Measurements from ENCODE around the gene YWHAQ.
A peak's percentile ranks its signal among the peaks of the same experiment; 100 is the strongest.

YWHAQ gene

GRCh38 chr2:9630736-9631552, at the start of gene YWHAQ:
YWHAQ (minus strand) TSS chr2:9630997; CDS start chr2:9630452, 545 bp downstream.
- peak; percentile 97 for DNase-seq (ENCODE audit: low read depth)

GRCh38 chr2:9680082-9680481, 49.3 kb upstream of the YWHAQ start:
- no peak for DNase-seq (ENCODE audit: low read depth)

GRCh38 chr2:9679218-9679617, 48.4 kb upstream of the YWHAQ start:
- no peak for DNase-seq (ENCODE audit: low read depth)

- DNase-seq (ENCODE audit: low read depth): no peak
Observed at GRCh38 chr2:9678544-9678943, 47.7 kb upstream of the YWHAQ start.

GRCh38 chr2:9675415-9676351, 44.9 kb upstream of the YWHAQ start:
- DNase-seq (ENCODE audit: low read depth): no peak

- no peak for DNase-seq (ENCODE audit: low read depth)
Observed at GRCh38 chr2:9674891-9675414, 44.2 kb upstream of the YWHAQ start.

GRCh38 chr2:9673914-9674481, 43.2 kb upstream of the YWHAQ start:
- no peak for DNase-seq (ENCODE audit: low read depth)

- no peak for DNase-seq (ENCODE audit: low read depth)
Observed at GRCh38 chr2:9668687-9669345, 38.0 kb upstream of the YWHAQ start.

- DNase-seq (ENCODE audit: low read depth): no peak
Observed at GRCh38 chr2:9667826-9668225, 37.0 kb upstream of the YWHAQ start.

GRCh38 chr2:9666306-9666705, 35.5 kb upstream of the YWHAQ start:
- DNase-seq (ENCODE audit: low read depth): no peak

GRCh38 chr2:9665898-9666297, 35.1 kb upstream of the YWHAQ start:
- DNase-seq (ENCODE audit: low read depth): no peak

- DNase-seq (ENCODE audit: low read depth): no peak
Observed at GRCh38 chr2:9664365-9664764, 33.6 kb upstream of the YWHAQ start.

- no peak for DNase-seq (ENCODE audit: low read depth)
Observed at GRCh38 chr2:9663008-9663879, 32.4 kb upstream of the YWHAQ start.

GRCh38 chr2:9661261-9661660, 30.5 kb upstream of the YWHAQ start:
- DNase-seq (ENCODE audit: low read depth): no peak

GRCh38 chr2:9660781-9661180, 30.0 kb upstream of the YWHAQ start:
- DNase-seq (ENCODE audit: low read depth): no peak

GRCh38 chr2:9660154-9660553, 29.4 kb upstream of the YWHAQ start:
- no peak for DNase-seq (ENCODE audit: low read depth)

GRCh38 chr2:9658972-9659371, 28.2 kb upstream of the YWHAQ start:
- DNase-seq (ENCODE audit: low read depth): no peak

GRCh38 chr2:9657731-9658130, 26.9 kb upstream of the YWHAQ start:
- no peak for DNase-seq (ENCODE audit: low read depth)

GRCh38 chr2:9657083-9657482, 26.3 kb upstream of the YWHAQ start:
- no peak for DNase-seq (ENCODE audit: low read depth)

- no peak for DNase-seq (ENCODE audit: low read depth)
Observed at GRCh38 chr2:9656270-9656766, 25.5 kb upstream of the YWHAQ start.

Measured in CMK (cell line).